ENCODE data around the gene SHROOM4. TPM values are rescaled to one million over a fixed set of nuclear protein-coding genes. Genes with fewer than 3 reads are reported as not detected.

Gene SHROOM4
- total and polyA plus RNA-seq, 2 experiments from 2014 or later = 1.9 to 8.5 TPM

- TF ChIP-seq NANOG (IDR thresholded peaks at IDR 0.05; ENCODE audit: borderline replicate concordance) (no peak), POLR2AphosphoS5 (IDR thresholded peaks at IDR 0.05; ENCODE audit: low read depth) (no peak), REST (IDR thresholded peaks at IDR 0.05; ENCODE audit: unreplicated experiment) (no peak), ZNF114 (CRISPR knock-in tag; IDR thresholded peaks at IDR 0.05) (no peak), CTCF (conservative IDR thresholded peaks at IDR 0.05; ENCODE audit: low read depth in 2 of 2) (no peak), EZH2 (IDR thresholded peaks at IDR 0.05; ENCODE audit: low read depth, unreplicated experiment) (no peak), EZH2phosphoT487 (IDR thresholded peaks at IDR 0.05; ENCODE audit: unreplicated experiment) (no peak), ZNF331 (CRISPR knock-in tag; IDR thresholded peaks at IDR 0.05; ENCODE audit: low read depth) (no peak), ZNF462 (CRISPR knock-in tag; IDR thresholded peaks at IDR 0.05) (no peak), CREB1 (CRISPR knock-in tag; IDR thresholded peaks at IDR 0.05; ENCODE audit: low read depth) (no peak), STAT1 (IDR thresholded peaks at IDR 0.05; ENCODE audit: unreplicated experiment) (no peak)
- no peaks in the 10 kb centered on the region for H3K9me3 Mint-ChIP-seq
- ATAC-seq = no peak
These were observed 44.6 kb upstream of the SHROOM4 start for GRCh38 chrX:50858548-50858947.

More at GRCh38 chrX:50858548-50858947, 44.6 kb upstream of the SHROOM4 start:
- H3F3A ChIP-seq (replicated peaks; ENCODE audit: low read depth) = no peaks in the 10 kb centered on the region
- no peak overlapping the region for H3K27ac Mint-ChIP-seq
- H3K4me3 ChIP-seq = no peak overlapping the region
- peaks cover 2% of the 10 kb centered on the region for H3K27me3 Mint-ChIP-seq (ENCODE audit: insufficient read depth, low read depth, poor library complexity)
- H3K9me2 ChIP-seq (ENCODE audit: insufficient read depth) = no peaks in the 10 kb centered on the region
- no peak for DNase-seq (ENCODE audit: low spot score)
- H3K27me3 ChIP-seq (ENCODE audit: insufficient read depth) = no peaks in the 10 kb centered on the region
- H3K4me1 Mint-ChIP-seq = no peaks in the 10 kb centered on the region
- H3K79me2 ChIP-seq (replicated peaks; ENCODE audit: insufficient read depth) = no peaks in the 10 kb centered on the region
- H4K20me1 ChIP-seq (replicated peaks; ENCODE audit: insufficient read depth) = no peaks in the 10 kb centered on the region
- no peak overlapping the region for H2AFZ ChIP-seq
- no peak overlapping the region for H3K27ac ChIP-seq (ENCODE audit: low read depth)
- H3K4me1 ChIP-seq (ENCODE audit: insufficient read depth) = no peaks in the 10 kb centered on the region
- H3K36me3 Mint-ChIP-seq (ENCODE audit: low read depth) = no peaks in the 10 kb centered on the region
- H3K36me3 ChIP-seq (ENCODE audit: insufficient read depth) = no peaks in the 10 kb centered on the region
- no peak overlapping the region for H3K4me3 Mint-ChIP-seq
- H3K4me2 ChIP-seq = no peak overlapping the region
